Neural cell (in vitro differentiated cells): ENCODE data around the gene RGS6.

Experiments used
- CTCF ChIP-seq: fragments of 450-650 bp; IDR thresholded peaks from 2 replicates; pipeline ENCODE4 v1.5.1; 2014; ENCODE audit warnings: antibody characterized with exemption, mild to moderate bottlenecking, moderate library complexity; ENCODE audit not compliant: poor library complexity, severe bottlenecking
- POLR2AphosphoS5 ChIP-seq: IDR thresholded peaks from 2 replicates; pipeline ENCODE4 v1.6.1; 2012

DNA sequence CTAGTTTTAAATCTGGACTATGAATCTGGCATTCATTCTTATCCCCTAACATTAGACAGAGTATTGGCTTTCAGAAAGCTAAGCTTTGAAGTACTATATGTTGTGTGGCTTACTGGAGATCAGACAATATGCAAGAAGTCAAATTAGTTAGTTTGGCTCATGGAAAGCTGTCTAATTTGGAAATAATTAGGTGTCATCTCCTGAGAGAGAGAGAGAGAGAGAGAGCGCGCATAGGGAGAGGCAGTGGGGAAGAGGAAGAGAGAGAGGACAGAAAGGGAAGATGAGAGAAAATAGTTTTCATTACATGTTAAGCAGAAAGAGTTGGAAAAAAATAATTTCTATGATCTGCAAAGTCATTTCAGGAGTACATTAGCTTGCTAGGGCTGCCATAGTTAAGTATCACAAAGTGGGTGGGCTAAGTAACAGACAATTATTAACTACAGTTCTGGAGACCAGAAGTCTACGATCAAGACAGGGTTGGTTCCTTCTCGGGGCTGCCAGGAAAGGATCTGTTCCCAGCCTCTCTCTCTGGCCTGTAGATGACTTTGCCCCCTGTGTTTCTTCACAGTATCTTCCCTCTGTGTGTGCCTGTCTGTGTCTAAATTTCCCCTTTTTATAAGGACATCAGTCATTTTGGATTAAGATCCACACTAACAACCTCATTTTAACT lies 404.2 kb downstream of the RGS6 start:
- TF ChIP-seq CTCF (no peak), POLR2AphosphoS5 (no peak)
